Suprapubic skin (tissue), 2 donors: ENCODE measurements around the gene TMEM54.

Source experiments
- EP300 ChIP-seq: sonication (generic); formaldehyde crosslinking; IDR thresholded peaks from one replicate; pipeline ENCODE4 v1.6.1; 2017; ENCODE audit warnings: antibody characterized with exemption
- POLR2A ChIP-seq, 2 donors: fragments of 450-650 bp; IDR thresholded peaks; one replicate each; pipeline ENCODE4 v1.6.1; 2017; ENCODE audit warnings: antibody characterized with exemption in 2 of 2, mild to moderate bottlenecking in 2 of 2, moderate library complexity in 2 of 2

GRCh38 chr1:32861904-32862695, 39.1 kb downstream of the TMEM54 start:
- no peak for TF ChIP-seq EP300
- no peak for TF ChIP-seq POLR2A (IDR thresholded peaks at IDR 0.05)
